Upper lobe of right lung (tissue), 1 donor: Measurements from ENCODE around the gene MCMBP. TPM values are rescaled to one million over a fixed set of nuclear protein-coding genes. Genes with fewer than 3 reads are reported as not detected.
A peak's percentile ranks its signal among the peaks of the same experiment; 100 is the strongest.
"Not testable (repeated sequence)": the region's sequence is repeated elsewhere in the genome, so short reads cannot be mapped to it uniquely, and the experiment has no call there.

Experiments used
- ATAC-seq: fragments of 200-7000 bp; cut with Tn5 transposase; one replicate; pipeline ENCODE4 v1.9.1; 2020; ENCODE audit warnings: mild to moderate bottlenecking, moderate library complexity
- DNase-seq: peaks from one replicate; pipeline ENCODE4 v3.0.0-alpha.2; 2020
- H3K27ac ChIP-seq: fragments of 200-600 bp; one replicate; pipeline ENCODE4 v1.8.0; 2022
- H3K27me3 ChIP-seq: fragments of 200-600 bp; one replicate; pipeline ENCODE4 v1.8.0; 2022; ENCODE audit warnings: mild to moderate bottlenecking
- H3K36me3 ChIP-seq: fragments of 200-600 bp; one replicate; pipeline ENCODE4 v1.8.0; 2022
- H3K4me1 ChIP-seq: fragments of 200-600 bp; one replicate; pipeline ENCODE4 v1.8.0; 2022
- H3K4me3 ChIP-seq: fragments of 200-600 bp; one replicate; pipeline ENCODE4 v1.8.0; 2022; ENCODE audit warnings: mild to moderate bottlenecking
- H3K9me3 ChIP-seq: fragments of 200-600 bp; one replicate; pipeline ENCODE4 v1.8.0; 2022
- intact Hi-C: fragments of 100-400 bp; cut with DNase I; formaldehyde crosslinking; loops from one replicate; pipeline ENCODE4 v1.11.0; 2022
- total RNA-seq: library from RNA; stranded (reverse); fragmentation: NEBNext Ultra II Directional; extraction: Animal tissue kit (Norgen Biotek cat#: 25700); gene quantifications from one replicate; pipeline ENCODE4 v1.2.1, GENCODE V29; 2021
- TF ChIP-seq, protein P1 (sequence below): fragments of 200-600 bp; IDR thresholded peaks from one replicate; pipeline ENCODE4 v1.8.0; 2022; ENCODE audit warnings: antibody characterized with exemption
- donor health status: DM: no; HTN: yes; CAD: no; lungs with severe emphysema.

MCMBP gene
- total RNA-seq, 1 donor from 2014 or later, result 54.7 TPM

DNA sequence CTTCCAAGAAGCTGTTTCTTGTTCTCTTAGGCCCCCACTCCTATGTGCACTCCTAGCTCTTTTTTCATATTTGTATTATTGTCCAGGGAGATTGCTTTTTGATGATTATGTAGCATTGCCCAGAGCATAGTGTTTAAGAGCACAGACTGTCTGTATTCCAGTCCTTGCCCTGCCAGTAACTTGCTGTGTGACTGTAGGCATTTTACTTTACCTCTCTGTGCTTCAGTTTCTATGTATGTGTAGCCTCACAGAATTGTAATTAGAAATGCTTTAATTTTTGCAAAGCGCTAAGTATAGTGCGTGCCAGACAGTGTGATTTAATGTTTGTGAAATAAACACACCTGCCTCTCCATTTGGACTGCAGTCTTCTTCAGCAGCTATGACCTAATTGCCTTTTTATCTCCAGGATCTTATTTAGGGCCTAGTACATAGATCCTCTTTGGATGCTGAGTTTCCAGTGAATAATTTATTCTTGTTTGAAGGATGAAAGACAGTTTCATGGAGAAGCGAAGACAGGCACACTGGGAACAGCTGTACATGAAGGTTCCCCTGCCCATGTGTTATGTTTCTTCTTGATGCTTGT is 21.3 kb upstream of the MCMBP start:
- Histone ChIP-seq H3K9me3 (no peaks in the 10 kb centered on the region), H3K27me3 (no peaks in the 10 kb centered on the region), H3K4me1 (peaks cover 40% of the 10 kb centered on the region), H3K4me3 (peak overlapping the region; percentile 63), H3K27ac (peak overlapping the region; percentile 79), H3K36me3 (peaks cover 10% of the 10 kb centered on the region)
- ATAC-seq, result no peak
- TF ChIP-seq, protein P1, sequence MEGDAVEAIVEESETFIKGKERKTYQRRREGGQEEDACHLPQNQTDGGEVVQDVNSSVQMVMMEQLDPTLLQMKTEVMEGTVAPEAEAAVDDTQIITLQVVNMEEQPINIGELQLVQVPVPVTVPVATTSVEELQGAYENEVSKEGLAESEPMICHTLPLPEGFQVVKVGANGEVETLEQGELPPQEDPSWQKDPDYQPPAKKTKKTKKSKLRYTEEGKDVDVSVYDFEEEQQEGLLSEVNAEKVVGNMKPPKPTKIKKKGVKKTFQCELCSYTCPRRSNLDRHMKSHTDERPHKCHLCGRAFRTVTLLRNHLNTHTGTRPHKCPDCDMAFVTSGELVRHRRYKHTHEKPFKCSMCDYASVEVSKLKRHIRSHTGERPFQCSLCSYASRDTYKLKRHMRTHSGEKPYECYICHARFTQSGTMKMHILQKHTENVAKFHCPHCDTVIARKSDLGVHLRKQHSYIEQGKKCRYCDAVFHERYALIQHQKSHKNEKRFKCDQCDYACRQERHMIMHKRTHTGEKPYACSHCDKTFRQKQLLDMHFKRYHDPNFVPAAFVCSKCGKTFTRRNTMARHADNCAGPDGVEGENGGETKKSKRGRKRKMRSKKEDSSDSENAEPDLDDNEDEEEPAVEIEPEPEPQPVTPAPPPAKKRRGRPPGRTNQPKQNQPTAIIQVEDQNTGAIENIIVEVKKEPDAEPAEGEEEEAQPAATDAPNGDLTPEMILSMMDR, result no peak
- DNase-seq, result no peak
- intact Hi-C loops, result no loop called here

GRCh38 chr10:119893074-119893473 is 20.4 kb upstream of the MCMBP start:
- Histone ChIP-seq H3K27me3 (no peaks in the 10 kb centered on the region), H3K9me3 (no peaks in the 10 kb centered on the region), H3K36me3 (peaks cover 4% of the 10 kb centered on the region), H3K4me1 (peaks cover 37% of the 10 kb centered on the region), H3K27ac (peak overlapping the region; percentile 79), H3K4me3 (peak overlapping the region; percentile 63)
- ATAC-seq (no peak), DNase-seq (no peak)
- TF ChIP-seq, protein P1, result no peak
- intact Hi-C loops, result no loop called here

DNA sequence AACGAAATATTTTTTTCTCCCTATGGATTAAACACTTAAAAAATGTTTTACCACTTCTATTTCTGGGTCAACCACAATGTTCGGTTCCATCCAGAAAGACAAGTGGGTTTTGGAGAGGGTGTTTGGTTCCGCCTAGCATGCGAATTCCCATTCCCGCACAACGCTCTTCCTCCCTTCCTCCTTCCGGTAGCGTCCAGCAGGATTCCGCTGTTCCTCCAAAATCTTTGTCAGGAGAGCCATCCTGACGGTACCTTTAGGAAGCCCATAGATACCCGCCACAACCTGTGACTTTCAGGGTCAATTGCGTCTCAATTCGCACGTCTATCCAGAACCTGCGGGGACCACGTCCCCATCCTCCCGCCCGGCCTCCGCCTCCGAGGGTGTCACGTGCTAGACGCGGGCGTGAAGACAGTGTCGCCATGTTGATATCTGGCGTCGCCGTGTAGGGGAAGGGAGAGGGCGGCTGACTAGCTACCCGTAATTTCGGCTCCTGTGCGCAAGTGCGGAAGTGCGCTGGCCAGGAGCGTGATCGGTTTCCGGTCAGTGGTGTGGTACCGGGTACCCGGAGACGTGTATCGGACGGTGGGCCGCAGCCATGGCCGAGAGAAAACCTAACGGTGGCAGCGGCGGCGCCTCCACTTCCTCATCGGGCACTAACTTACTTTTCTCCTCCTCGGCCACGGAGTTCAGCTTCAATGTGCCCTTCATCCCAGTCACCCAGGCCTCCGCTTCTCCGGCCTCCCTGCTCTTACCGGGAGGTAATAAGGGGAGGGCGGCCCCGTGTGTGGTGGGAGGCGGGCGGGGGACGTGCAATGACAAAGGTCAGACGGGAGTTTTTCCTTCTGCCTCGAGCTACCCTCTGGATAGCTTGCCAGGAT is 19.8 kb upstream of the MCMBP start, which contains the start of gene SEC23IP:
SEC23IP (plus strand) TSS at position 543 of the 878 bp plus-strand sequence; CDS start at position 596, 53 bp downstream.
- H3K9me3 ChIP-seq, result no peaks in the 10 kb centered on the region
- peaks cover 36% of the 10 kb centered on the region for H3K4me1 ChIP-seq
- DNase-seq, result peak; percentile 98
- no peaks in the 10 kb centered on the region for H3K27me3 ChIP-seq
- ATAC-seq, result peak; percentile 98
- H3K36me3 ChIP-seq, result peaks cover 4% of the 10 kb centered on the region
- intact Hi-C loops, result no loop called here
- TF ChIP-seq, protein P1, result no peak
- peak within 1 kb of the TSS; percentile 63 for H3K4me3 ChIP-seq
- H3K27ac ChIP-seq, result peak within 1 kb of the TSS; percentile 79

GRCh38 chr10:119891849-119892187 is 19.2 kb upstream of the MCMBP start:
- H3K36me3 ChIP-seq, H3K27me3 ChIP-seq, ATAC-seq, DNase-seq, intact Hi-C loops, H3K9me3 ChIP-seq: not testable (repeated sequence)
- Histone ChIP-seq H3K4me3 (peak overlapping the region; percentile 63), H3K4me1 (peaks cover 30% of the 10 kb centered on the region), H3K27ac (peak overlapping the region; percentile 79)

DNA sequence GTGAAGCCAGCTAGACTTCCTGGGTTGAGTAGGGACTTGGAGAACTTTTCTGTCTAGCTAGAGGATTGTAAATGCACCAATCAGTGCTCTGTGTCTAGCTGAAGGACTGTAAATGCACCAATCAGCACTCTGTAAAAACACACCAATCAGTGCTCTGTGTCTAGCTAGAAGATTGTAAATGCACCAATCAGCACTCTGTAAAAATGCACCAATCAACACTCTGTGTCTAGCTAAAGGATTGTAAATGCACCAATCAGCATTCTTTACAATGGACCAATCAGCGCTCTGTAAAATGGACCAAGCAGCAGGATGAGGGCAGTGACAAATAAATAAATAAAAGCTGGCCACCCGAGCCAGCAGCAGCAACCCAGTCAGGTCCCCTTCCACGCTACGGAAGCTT is 17.7 kb upstream of the MCMBP start:
- DNase-seq, ATAC-seq, intact Hi-C loops, H3K4me3 ChIP-seq, H3K27ac ChIP-seq, H3K27me3 ChIP-seq, H3K36me3 ChIP-seq, H3K9me3 ChIP-seq: not testable (repeated sequence)
- H3K4me1 ChIP-seq, result peaks cover 16% of the 10 kb centered on the region

DNA sequence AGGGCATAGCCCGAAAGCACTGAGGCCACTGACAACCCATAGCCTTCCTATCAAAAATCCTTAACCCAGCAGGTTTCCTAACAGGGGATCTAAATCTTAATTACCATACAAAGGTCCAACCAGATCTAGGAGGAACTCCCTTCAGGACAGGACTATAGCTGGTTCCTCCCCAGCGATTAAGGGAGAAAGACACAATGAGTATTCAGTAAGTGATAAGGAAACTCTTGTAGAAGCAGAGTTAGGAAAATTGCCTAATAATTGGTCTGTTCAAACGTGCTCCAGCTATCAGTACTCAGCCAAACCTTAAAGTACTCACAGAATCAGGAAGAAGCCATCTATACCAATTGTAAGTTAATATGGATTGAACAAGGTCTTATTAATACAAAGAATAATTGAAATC is 16.6 kb upstream of the MCMBP start:
- DNase-seq, H3K36me3 ChIP-seq, intact Hi-C loops, H3K27ac ChIP-seq, H3K27me3 ChIP-seq, H3K4me3 ChIP-seq, ATAC-seq, H3K4me1 ChIP-seq, H3K9me3 ChIP-seq: not testable (repeated sequence)

- DNase-seq, H3K9me3 ChIP-seq, H3K4me3 ChIP-seq, intact Hi-C loops, H3K4me1 ChIP-seq, H3K36me3 ChIP-seq, H3K27me3 ChIP-seq, H3K27ac ChIP-seq, ATAC-seq: not testable (repeated sequence)
Observed at GRCh38 chr10:119888715-119889114, 16.1 kb upstream of the MCMBP start.

DNA sequence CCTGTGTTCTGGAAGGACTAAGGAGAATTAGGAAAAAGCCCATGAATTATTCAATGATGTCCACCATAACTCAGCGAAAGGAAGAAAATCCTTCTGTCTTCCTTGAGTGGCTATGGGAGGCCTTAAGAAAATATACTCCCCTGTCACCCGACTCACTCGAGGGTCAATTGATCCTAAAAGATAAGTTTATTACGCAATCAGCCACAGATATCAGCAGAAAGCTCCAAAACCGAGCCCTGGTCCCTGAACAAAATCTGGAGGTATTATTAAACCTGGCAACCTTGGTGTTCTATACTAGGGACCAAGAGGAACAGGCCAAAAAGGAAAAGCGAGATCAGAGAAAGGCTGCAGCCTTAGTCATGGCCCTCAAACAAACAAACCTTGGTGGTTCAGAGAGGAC is 13.4 kb upstream of the MCMBP start:
- intact Hi-C loops, ATAC-seq, H3K9me3 ChIP-seq, H3K36me3 ChIP-seq, H3K4me3 ChIP-seq, H3K27ac ChIP-seq, H3K27me3 ChIP-seq, DNase-seq, H3K4me1 ChIP-seq: not testable (repeated sequence)

- H3K4me1 ChIP-seq, DNase-seq, H3K4me3 ChIP-seq, H3K27ac ChIP-seq, H3K36me3 ChIP-seq, ATAC-seq, H3K27me3 ChIP-seq, H3K9me3 ChIP-seq, intact Hi-C loops: not testable (repeated sequence)
Observed at GRCh38 chr10:119883901-119884611, 11.4 kb upstream of the MCMBP start.
